Measurements from ENCODE around the gene PLA2G4C.

PLA2G4C gene

GRCh38 chr19:48110350-48110966 is at the start of gene PLA2G4C:
Gene PLA2G4C (minus strand): TSS chr19:48110817. CDS start chr19:48106529, 4,288 bp downstream.
- no peak for TF ChIP-seq CTCF (IDR thresholded peaks at IDR 0.05; ENCODE audit: insufficient read depth, low read depth, low read length, missing control alignments)
- DNase-seq (ENCODE audit: low read depth): peak; percentile 92
- H3K4me3 ChIP-seq (ENCODE audit: low read depth, low read length): peak within 1 kb of the TSS; percentile 82

GRCh38 chr19:48158210-48158790 is 47.7 kb upstream of the PLA2G4C start:
- no peak for TF ChIP-seq CTCF (IDR thresholded peaks at IDR 0.05; ENCODE audit: insufficient read depth, low read depth, low read length, missing control alignments)
- no peak overlapping the region for H3K4me3 ChIP-seq (ENCODE audit: low read depth, low read length)
- DNase-seq (ENCODE audit: low read depth): no peak

- no peak overlapping the region for H3K4me3 ChIP-seq (ENCODE audit: low read depth, low read length)
- no peak for DNase-seq (ENCODE audit: low read depth)
- no peak for TF ChIP-seq CTCF (IDR thresholded peaks at IDR 0.05; ENCODE audit: insufficient read depth, low read depth, low read length, missing control alignments)
Observed at GRCh38 chr19:48154003-48154402, 43.4 kb upstream of the PLA2G4C start.

GRCh38 chr19:48152551-48152950 is 41.9 kb upstream of the PLA2G4C start:
- peak; percentile 70 for TF ChIP-seq CTCF (IDR thresholded peaks at IDR 0.05; ENCODE audit: insufficient read depth, low read depth, low read length, missing control alignments)
- H3K4me3 ChIP-seq (ENCODE audit: low read depth, low read length): no peak overlapping the region
- DNase-seq (ENCODE audit: low read depth): peak; percentile 67

- no peak for TF ChIP-seq CTCF (IDR thresholded peaks at IDR 0.05; ENCODE audit: insufficient read depth, low read depth, low read length, missing control alignments)
- DNase-seq (ENCODE audit: low read depth): no peak
- H3K4me3 ChIP-seq (ENCODE audit: low read depth, low read length): no peak overlapping the region
Observed at GRCh38 chr19:48149430-48149829, 38.8 kb upstream of the PLA2G4C start.

GRCh38 chr19:48148576-48148975 is 38.0 kb upstream of the PLA2G4C start:
- no peak for TF ChIP-seq CTCF (IDR thresholded peaks at IDR 0.05; ENCODE audit: insufficient read depth, low read depth, low read length, missing control alignments)
- no peak for DNase-seq (ENCODE audit: low read depth)
- no peak overlapping the region for H3K4me3 ChIP-seq (ENCODE audit: low read depth, low read length)
